Adipocyte (in vitro differentiated cells): ENCODE data around the gene TMED7.

Source experiments
- DNase-seq: peaks from one replicate; pipeline ENCODE4 v3.0.0-alpha.2; 2015; ENCODE audit warnings: low read depth
- H3K27me3 ChIP-seq: replicated peaks from 2 replicates; pipeline ENCODE4 v1.7.0; 2013; ENCODE audit warnings: mild to moderate bottlenecking, low read length, moderate library complexity; ENCODE audit not compliant: control insufficient read depth, insufficient read depth
- H3K36me3 ChIP-seq: 2 replicates; pipeline ENCODE4 v1.7.0; 2013; ENCODE audit warnings: low read length, mild to moderate bottlenecking, moderate library complexity; ENCODE audit not compliant: control insufficient read depth, insufficient read depth, severe bottlenecking
- H3K4me1 ChIP-seq: 2 replicates; pipeline ENCODE4 v1.7.0; 2013; ENCODE audit warnings: mild to moderate bottlenecking, low read length, moderate library complexity; ENCODE audit not compliant: control insufficient read depth, insufficient read depth
- H3K4me3 ChIP-seq: 2 replicates; pipeline ENCODE4 v1.7.0; 2013; ENCODE audit warnings: mild to moderate bottlenecking, low read length, moderate library complexity
- H3K9ac ChIP-seq: 2 replicates; pipeline ENCODE4 v1.7.0; 2013; ENCODE audit warnings: mild to moderate bottlenecking, low read length, moderate library complexity
- H3K9me3 ChIP-seq: 2 replicates; pipeline ENCODE4 v1.7.0; 2013; ENCODE audit warnings: mild to moderate bottlenecking, low read length, moderate library complexity; ENCODE audit not compliant: control insufficient read depth

TMED7 gene

DNA sequence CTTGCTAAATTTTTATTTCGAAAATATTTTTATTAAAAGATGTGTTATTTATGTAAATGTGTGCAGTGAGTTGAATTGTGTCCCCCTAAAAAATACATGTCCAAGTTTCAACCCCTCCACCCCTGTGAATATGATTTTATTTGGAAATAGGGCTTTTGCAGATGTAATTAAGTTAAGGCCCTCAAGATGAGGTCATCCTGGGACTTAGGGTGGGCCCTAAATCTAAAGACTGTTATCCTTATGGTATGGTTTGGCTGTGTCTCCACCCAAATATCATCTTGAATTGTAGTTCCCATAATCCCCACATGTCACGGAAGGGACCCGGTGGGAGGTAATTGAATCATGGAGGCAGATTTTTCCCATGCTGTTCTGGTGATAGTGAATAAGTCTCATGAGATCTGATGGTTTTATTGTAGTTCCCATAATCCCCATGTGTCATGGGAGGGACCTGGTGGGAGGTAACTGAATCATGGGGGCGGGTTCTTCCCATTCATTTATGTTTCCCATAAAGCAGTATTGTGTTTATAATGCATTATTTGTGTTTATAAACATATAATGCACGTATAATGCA, 1.5 kb upstream of the TMED7 start:
- Histone ChIP-seq H3K9ac (no peak overlapping the region), H3K27me3 (no peaks in the 10 kb centered on the region), H3K9me3 (no peaks in the 10 kb centered on the region), H3K36me3 (no peaks in the 10 kb centered on the region), H3K4me3 (no peak overlapping the region), H3K4me1 (peaks cover 31% of the 10 kb centered on the region)
- DNase-seq: no peak

DNA sequence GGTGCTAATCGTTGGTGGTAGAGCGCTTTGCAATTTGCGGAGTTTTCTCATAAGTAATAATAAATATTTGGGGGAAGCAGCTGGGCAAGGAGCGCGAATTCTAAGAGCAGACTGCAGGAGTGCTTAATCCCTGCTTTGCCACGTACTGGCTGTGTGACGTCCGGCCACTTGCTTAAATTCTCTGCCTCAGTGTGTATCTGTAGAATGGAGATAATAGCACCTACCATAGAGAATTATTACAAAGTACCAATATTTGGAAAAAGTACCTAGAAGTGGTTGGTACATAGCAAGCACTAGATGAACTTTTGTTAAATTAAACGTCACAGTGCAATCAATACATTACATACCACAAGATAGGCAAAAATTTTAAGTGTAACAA, 598 bp upstream of the TMED7 start:
- H3K36me3 ChIP-seq: no peaks in the 10 kb centered on the region
- no peaks in the 10 kb centered on the region for H3K9me3 ChIP-seq
- no peak for DNase-seq
- H3K9ac ChIP-seq: peak overlapping the region; percentile 97
- H3K4me3 ChIP-seq: peak overlapping the region; percentile 97
- H3K4me1 ChIP-seq: peaks cover 40% of the 10 kb centered on the region
- H3K27me3 ChIP-seq: no peaks in the 10 kb centered on the region

DNA sequence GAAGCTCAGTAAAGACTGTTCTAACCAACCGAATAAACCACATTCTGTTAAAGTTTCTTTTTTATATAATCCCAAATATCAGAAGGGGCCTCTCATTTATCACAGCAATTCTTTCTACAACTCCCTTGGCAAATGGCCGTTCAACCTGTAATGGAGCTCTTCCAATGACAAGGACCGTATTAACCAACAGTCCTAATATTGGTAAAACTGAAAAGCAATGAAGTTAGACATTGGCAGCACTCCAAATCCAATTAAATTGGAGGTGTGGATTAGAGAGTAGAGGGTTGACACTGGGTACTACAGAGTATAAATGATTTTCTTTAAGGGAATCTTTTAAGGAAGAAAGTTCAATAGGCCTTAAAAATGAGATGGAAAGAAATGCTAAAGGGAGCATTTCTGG, 842 bp downstream of the TMED7 start:
- peak overlapping the region; percentile 97 for H3K4me3 ChIP-seq
- H3K27me3 ChIP-seq: no peaks in the 10 kb centered on the region
- peak; percentile 37 for DNase-seq
- H3K9ac ChIP-seq: peak overlapping the region; percentile 97
- no peaks in the 10 kb centered on the region for H3K9me3 ChIP-seq
- H3K36me3 ChIP-seq: peaks cover 6% of the 10 kb centered on the region
- H3K4me1 ChIP-seq: peaks cover 42% of the 10 kb centered on the region

DNA sequence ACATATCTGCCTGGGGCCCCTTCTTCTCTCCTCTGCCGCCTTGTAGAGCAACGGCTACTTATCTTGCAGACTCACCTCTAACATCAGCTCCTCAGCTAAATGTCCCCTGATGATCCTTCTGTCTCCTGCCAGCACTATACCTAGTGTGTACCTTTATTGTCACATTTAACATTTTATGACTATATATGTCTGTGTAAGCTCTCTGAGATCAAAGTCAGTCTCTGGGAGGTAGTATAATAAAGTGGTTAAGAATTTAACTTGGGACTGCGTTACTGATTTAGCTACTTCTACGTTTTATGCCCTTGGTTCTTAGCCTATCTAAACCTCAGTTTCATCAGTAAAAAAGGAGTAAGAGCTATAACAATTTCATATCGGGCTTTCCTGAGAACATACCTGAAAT, 2.2 kb downstream of the TMED7 start:
- Histone ChIP-seq H3K9me3 (no peaks in the 10 kb centered on the region), H3K4me3 (peak overlapping the region; percentile 97), H3K36me3 (peaks cover 20% of the 10 kb centered on the region), H3K4me1 (peaks cover 42% of the 10 kb centered on the region), H3K27me3 (no peaks in the 10 kb centered on the region), H3K9ac (peak overlapping the region; percentile 97)
- DNase-seq: no peak

DNA sequence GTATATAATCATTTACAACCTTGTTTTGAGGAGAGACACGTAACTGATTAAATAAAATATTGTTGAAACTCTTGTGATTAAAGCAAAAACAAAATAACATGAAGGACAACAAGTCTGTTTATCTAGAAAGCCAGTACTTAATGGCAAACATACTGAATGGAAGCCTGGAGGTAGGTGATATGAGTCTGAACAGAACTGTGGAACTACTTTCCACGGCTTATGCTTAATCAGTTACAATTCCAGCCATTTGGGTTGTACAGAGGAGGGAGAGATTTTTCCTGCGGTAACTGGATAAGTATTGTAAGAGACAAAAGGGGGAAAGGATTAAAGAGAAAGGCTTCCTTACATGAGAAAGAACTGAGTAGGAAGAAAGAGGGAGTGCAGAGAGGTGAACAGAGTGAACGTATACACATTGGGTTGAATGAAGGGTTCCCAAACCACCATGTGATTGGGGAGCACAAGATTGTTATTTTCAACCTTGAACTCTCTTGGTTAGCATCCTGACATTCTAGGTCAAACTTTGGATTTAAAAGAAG, 4.4 kb downstream of the TMED7 start:
- Histone ChIP-seq H3K36me3 (peaks cover 40% of the 10 kb centered on the region), H3K4me1 (peaks cover 39% of the 10 kb centered on the region), H3K27me3 (no peaks in the 10 kb centered on the region), H3K9ac (no peak overlapping the region), H3K4me3 (no peak overlapping the region), H3K9me3 (no peaks in the 10 kb centered on the region)
- DNase-seq: no peak

DNA sequence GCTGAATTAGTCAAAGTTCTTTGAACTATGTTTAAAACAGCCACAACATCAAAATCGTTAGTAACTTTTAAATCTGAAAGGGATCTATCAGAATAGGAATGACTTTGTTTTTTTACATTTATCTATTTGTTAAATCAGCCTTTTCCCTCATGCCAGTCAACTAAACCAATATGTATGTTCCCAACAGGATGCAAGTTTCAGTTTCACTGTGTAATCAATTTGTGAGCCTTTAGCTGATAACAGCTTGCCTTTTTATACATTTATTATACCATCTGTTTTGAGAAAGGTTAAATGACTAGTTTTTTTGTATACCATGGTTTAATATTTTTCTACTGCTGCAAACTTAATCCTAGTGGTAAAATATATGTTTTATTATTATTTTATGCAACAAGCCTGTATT, 8.9 kb downstream of the TMED7 start:
- Histone ChIP-seq H3K9ac (no peak overlapping the region), H3K4me1 (peaks cover 7% of the 10 kb centered on the region), H3K36me3 (peaks cover 80% of the 10 kb centered on the region), H3K4me3 (no peak overlapping the region), H3K27me3 (no peaks in the 10 kb centered on the region), H3K9me3 (no peaks in the 10 kb centered on the region)
- DNase-seq: no peak

DNA sequence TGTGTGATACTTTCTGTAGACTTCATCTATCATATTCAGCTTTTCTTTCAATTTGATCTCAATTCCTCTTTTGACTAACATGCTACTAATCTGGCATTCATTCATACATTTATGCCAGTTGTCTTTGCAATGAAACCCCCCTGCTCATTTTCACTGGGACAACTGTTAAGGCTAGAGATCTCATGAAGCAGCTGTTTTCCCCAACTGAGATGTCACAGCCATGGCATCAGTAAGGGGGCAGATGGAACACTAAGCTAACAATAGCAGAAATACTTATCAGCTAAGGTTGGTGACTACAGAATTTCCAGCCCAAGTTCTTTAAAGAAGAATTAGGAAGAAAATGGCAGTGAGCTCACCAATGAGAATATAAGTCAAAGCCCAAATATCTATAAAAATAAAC, 9.4 kb downstream of the TMED7 start:
- DNase-seq: no peak
- Histone ChIP-seq H3K9ac (no peak overlapping the region), H3K36me3 (peaks cover 81% of the 10 kb centered on the region)

DNA sequence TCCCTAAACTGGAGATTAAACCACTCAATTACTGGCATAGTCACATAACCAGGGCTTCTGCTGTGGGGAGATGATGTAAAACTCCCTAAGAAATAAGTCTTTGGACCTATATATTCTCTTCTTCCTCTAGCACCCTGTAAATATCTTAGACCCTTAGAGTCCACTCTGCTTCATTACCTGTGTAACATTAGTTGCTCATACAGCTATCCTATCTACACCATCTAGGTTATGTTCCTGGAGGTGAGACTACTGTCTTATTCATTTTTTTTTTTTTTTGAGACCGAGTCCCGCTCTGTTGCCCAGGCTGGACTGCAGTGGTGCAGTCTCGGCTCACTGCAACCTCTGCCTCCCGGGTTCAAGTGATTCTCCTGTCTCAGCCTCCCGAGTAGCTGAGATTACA, 14.0 kb downstream of the TMED7 start:
- no peak overlapping the region for H3K9ac ChIP-seq
- no peaks in the 10 kb centered on the region for H3K27me3 ChIP-seq
- no peak overlapping the region for H3K4me3 ChIP-seq
- no peak for DNase-seq
- H3K9me3 ChIP-seq: no peaks in the 10 kb centered on the region
- no peaks in the 10 kb centered on the region for H3K4me1 ChIP-seq
- peaks cover 68% of the 10 kb centered on the region for H3K36me3 ChIP-seq

More for the DNA sequence above, 9.4 kb downstream of the TMED7 start:
- H3K4me1 ChIP-seq: peaks cover 3% of the 10 kb centered on the region
- no peaks in the 10 kb centered on the region for H3K27me3 ChIP-seq
- no peak overlapping the region for H3K4me3 ChIP-seq
- no peaks in the 10 kb centered on the region for H3K9me3 ChIP-seq

DNA sequence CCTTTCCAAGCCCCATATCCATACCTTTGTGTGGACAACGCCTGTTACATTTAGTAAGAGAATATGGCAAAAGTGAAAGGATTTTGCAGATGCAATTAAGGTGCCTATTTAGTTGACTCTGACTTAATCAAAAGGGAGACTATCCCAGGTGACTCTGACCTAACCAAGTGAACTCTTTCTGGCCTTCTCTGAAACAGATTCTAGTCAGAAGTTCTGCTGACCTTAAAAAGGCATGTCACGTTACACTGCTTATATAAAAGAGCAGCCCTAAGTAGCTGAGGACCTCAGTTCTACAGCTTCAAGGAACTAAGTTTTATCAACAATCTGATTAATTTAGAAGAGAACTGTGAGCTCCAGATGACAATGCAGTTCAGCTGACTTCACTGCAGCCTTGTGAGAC, 17.9 kb downstream of the TMED7 start:
- DNase-seq: no peak
- no peak overlapping the region for H3K9ac ChIP-seq
- H3K36me3 ChIP-seq: peaks cover 47% of the 10 kb centered on the region
- H3K27me3 ChIP-seq: no peaks in the 10 kb centered on the region
- no peaks in the 10 kb centered on the region for H3K9me3 ChIP-seq
- H3K4me1 ChIP-seq: peaks cover 2% of the 10 kb centered on the region
- H3K4me3 ChIP-seq: no peak overlapping the region

DNA sequence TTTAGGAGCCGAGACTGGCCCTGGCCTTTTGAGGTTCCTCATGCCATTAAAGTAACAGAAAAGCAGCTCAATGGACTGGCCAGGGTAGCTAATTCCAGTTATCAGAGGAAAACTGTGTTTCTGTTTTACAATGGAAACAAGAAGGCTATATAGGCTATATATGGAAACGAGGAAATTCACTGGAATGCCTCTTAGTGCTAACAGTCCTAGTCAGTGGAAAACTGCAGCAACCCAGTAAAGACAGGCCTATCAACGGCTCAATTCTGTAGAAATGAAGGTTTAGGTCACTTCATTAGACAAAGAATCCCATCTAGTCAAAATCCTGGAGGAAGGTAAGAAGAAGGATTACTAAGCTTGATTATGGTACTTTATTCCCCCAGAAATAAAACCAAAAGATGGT, 20.4 kb downstream of the TMED7 start:
- no peak overlapping the region for H3K9ac ChIP-seq
- peaks cover 27% of the 10 kb centered on the region for H3K36me3 ChIP-seq
- no peak for DNase-seq
- no peaks in the 10 kb centered on the region for H3K27me3 ChIP-seq
- peaks cover 17% of the 10 kb centered on the region for H3K4me1 ChIP-seq
- H3K9me3 ChIP-seq: no peaks in the 10 kb centered on the region
- H3K4me3 ChIP-seq: no peak overlapping the region

DNA sequence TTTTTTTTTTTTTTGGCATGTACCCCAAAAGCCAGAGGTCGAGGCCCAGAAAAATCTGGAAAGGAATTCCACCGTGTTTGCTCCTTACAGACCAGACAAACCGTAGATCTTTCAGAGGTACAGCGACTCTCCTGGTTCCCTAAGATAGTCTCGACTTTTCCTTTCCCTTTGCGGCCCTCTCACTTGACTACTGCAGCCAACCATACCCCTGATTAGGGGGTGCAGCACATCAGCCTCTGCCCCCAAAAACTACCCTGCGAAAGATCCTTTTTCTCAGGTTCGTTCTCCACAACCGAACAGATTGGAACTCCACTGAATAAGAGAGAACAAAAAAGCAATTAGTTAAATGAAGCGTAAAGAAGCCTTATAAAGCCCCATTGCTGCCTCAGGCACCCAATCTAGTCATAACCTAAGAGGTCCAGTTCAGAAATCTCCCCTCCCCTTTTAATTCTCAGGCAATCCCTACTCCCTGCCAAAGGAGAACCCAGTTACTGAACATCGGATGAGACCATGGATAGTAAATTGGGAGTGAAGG, 23.2 kb downstream of the TMED7 start:
- peak overlapping the region; percentile 96 for H3K9ac ChIP-seq
- DNase-seq: no peak
- H3K4me3 ChIP-seq: peak overlapping the region; percentile 90
- no peaks in the 10 kb centered on the region for H3K27me3 ChIP-seq
- peaks cover 31% of the 10 kb centered on the region for H3K4me1 ChIP-seq
- peaks cover 14% of the 10 kb centered on the region for H3K36me3 ChIP-seq
- no peaks in the 10 kb centered on the region for H3K9me3 ChIP-seq
